Heart right ventricle (tissue), 16 donors: ENCODE measurements around the gene LUZP2. TPM values are rescaled to one million over a fixed set of nuclear protein-coding genes. Genes with fewer than 3 reads are reported as not detected.

Experiments
- ATAC-seq, 8 donors: fragments of 200-7000 bp; cut with Tn5 transposase; one replicate each; pipeline ENCODE4 v1.9.1; 2020; ENCODE audit warnings: mild to moderate bottlenecking in 8 of 8, moderate library complexity in 8 of 8, moderate number of reproducible peaks in 1 of 8
- DNase-seq, 2 donors: peaks; one replicate each; pipeline ENCODE4 v3.0.0-alpha.2; 2020
- H3K27ac ChIP-seq, 10 donors: fragments of 200-600 bp; sonication (generic) in 2 of 10; one replicate each; pipeline versions ENCODE4 v1.5.0 to v1.8.0; 2020 to 2022; ENCODE audit warnings: mild to moderate bottlenecking in 3 of 10
- H3K27me3 ChIP-seq, 7 donors: fragments of 200-600 bp; one replicate each; pipeline ENCODE4 v1.8.0; 2021 to 2022; ENCODE audit warnings: mild to moderate bottlenecking in 2 of 7
- H3K36me3 ChIP-seq, 9 donors: fragments of 200-600 bp; sonication (generic) in 1 of 9; one replicate each; pipeline versions ENCODE4 v1.5.0 to v1.8.0; 2020 to 2022; ENCODE audit warnings: mild to moderate bottlenecking in 2 of 9
- H3K4me1 ChIP-seq, 9 donors: fragments of 200-600 bp; sonication (generic) in 1 of 9; one replicate each; pipeline versions ENCODE4 v1.5.0 to v1.8.0; 2020 to 2022; ENCODE audit warnings: mild to moderate bottlenecking in 4 of 9
- H3K4me3 ChIP-seq, 10 donors: fragments of 200-600 bp; sonication (generic) in 2 of 10; one replicate each; pipeline versions ENCODE4 v1.5.0 to v1.8.0; 2020 to 2022; ENCODE audit warnings: mild to moderate bottlenecking in 7 of 10, moderate library complexity in 2 of 10
- H3K9me3 ChIP-seq, 11 donors: fragments of 200-600 bp in 10 of 11; sonication (generic) in 2 of 11; one replicate each; pipeline versions ENCODE4 v1.5.0 to v1.8.0; 2013 to 2022; ENCODE audit warnings: mild to moderate bottlenecking in 2 of 11, control low read depth in 1 of 11, moderate library complexity in 1 of 11
- CTCF ChIP-seq, 9 donors: fragments of 200-600 bp; sonication (generic) in 2 of 9; IDR thresholded peaks; one replicate each; pipeline versions ENCODE4 v1.5.0 to v1.8.0; 2021 to 2022; ENCODE audit warnings: antibody characterized with exemption in 9 of 9, mild to moderate bottlenecking in 5 of 9, moderate library complexity in 1 of 9
- WGBS, 2 donors: extraction: QIAGEN DNeasy Blood & Tissue Kit; methylation state at CpG; one replicate each; pipeline ENCODE4 v1.1.7; 2013; ENCODE audit warnings: inconsistent platforms in 1 of 2; 5-methylcytosine and 5-hydroxymethylcytosine counted together
- intact Hi-C, 10 donors: fragments of 100-400 bp; cut with DNase I; formaldehyde crosslinking; loops; one replicate each; pipeline versions ENCODE4 v1.11.1 to v1.14.2; 2022
- polyA plus RNA-seq, 2 donors: library from polyadenylated mRNA; stranded (reverse); fragments of 200-250 nt; gene quantifications; one replicate each; pipeline ENCODE4 v1.2.3, GENCODE V29; 2013
- total RNA-seq, 10 donors: library from RNA; stranded (reverse); fragmentation: NEBNext Ultra II Directional in 3 of 10; extraction: Animal tissue kit (Norgen Biotek cat#: 25700) in 3 of 10; gene quantifications; one replicate each; pipeline versions ENCODE4 v1.2.1 to v1.2.4, GENCODE V29; 2021 to 2023
- donor health status: Arrhythmogenic right ventricular cardiomyopathy.
- donor health status: ischemic (EF 13 %, LVEDD 7.1; RV severe dilation, severe dysfunction).
- donor health status: healthy with polysubstance abuse.
- donor health status: DM: no; HTN: yes; CAD: no.
- donor health status: DM: no; HTN: no; CAD: no.
- donor health status: ischemic (EF 25% LVEDD 6.9; RV normal size, moderate dysfunction).
- donor health status: ischemic (EF 25% LVEDD 5.7; RV mildly dilated, moderate dysfunction).
- donor health status: healthy.
- donor health status: DM: yes; HTN: yes; CAD: no.
- donor health status: Ischemic cardiomyopathy.
- donor health status: ischemic (EF 35%, LVEDD 5.7; RV mildly dilated, moderate dysfunction).
- donor health status: nonischemic (EF 11% LVEDD 7.7; RV severe dilation, severe dysfunction).
- donor health status: DM: yes; HTN: yes; CAD: no.
- donor health status: PGD.
- donor health status: ischemic (EF 29% LVEDD 5.4; RV normal size, mild dysfunction).
- donor health status: nonischemic (EF 23%, LVEDD 6.1; RV moderate dilation, normal function).

The LUZP2 gene
- total and polyA plus RNA-seq, 12 donors = 0.07 to 0.46 (median 0.18) TPM; not detected in 6

- Histone ChIP-seq H3K4me3 (no peak overlapping the region), H3K4me1 (no peaks in the 10 kb centered on the region), H3K9me3 (peaks cover 0 to 6% (median 0%) of the 10 kb centered on the region in 11 donors), H3K36me3 (no peaks in the 10 kb centered on the region), H3K27me3 (no peaks in the 10 kb centered on the region), H3K27ac (no peak overlapping the region)
- intact Hi-C loops = no loop called here
- DNase-seq (no peak), ATAC-seq (no peak)
- no peak for TF ChIP-seq CTCF (IDR thresholded peaks at IDR 0.05)
- 85 to 89% methylated on average over 5 of the region's 5 CpGs for WGBS, 2 donors
These were observed 138.9 kb downstream of the LUZP2 start for GRCh38 chr11:24635588-24636290.

GRCh38 chr11:24636291-24636629 is 139.4 kb downstream of the LUZP2 start:
- intact Hi-C loops = no loop called here
- no peaks in the 10 kb centered on the region for H3K4me1 ChIP-seq
- no peak for ATAC-seq
- DNase-seq = no peak
- H3K4me3 ChIP-seq = no peak overlapping the region
- TF ChIP-seq CTCF (IDR thresholded peaks at IDR 0.05) = no peak
- no peaks in the 10 kb centered on the region for H3K27me3 ChIP-seq
- H3K27ac ChIP-seq = no peak overlapping the region
- H3K36me3 ChIP-seq = no peaks in the 10 kb centered on the region
- WGBS, 2 donors = 73 to 78% methylated on average over 1 of the region's 1 CpG
- peaks cover 0 to 6% (median 0%) of the 10 kb centered on the region in 11 donors for H3K9me3 ChIP-seq

GRCh38 chr11:24637520-24637919 is 140.7 kb downstream of the LUZP2 start:
- intact Hi-C loops = no loop called here
- no peaks in the 10 kb centered on the region for H3K36me3 ChIP-seq
- no peak for TF ChIP-seq CTCF (IDR thresholded peaks at IDR 0.05)
- no peak overlapping the region for H3K4me3 ChIP-seq
- H3K27ac ChIP-seq = no peak overlapping the region
- WGBS, 2 donors = 79 to 82% methylated on average over 6 of the region's 6 CpGs
- ATAC-seq (no peak), DNase-seq (no peak)
- peaks cover 0 to 6% (median 0%) of the 10 kb centered on the region in 11 donors for H3K9me3 ChIP-seq
- H3K4me1 ChIP-seq = no peaks in the 10 kb centered on the region
- H3K27me3 ChIP-seq = no peaks in the 10 kb centered on the region

GRCh38 chr11:24642648-24643047 is 145.8 kb downstream of the LUZP2 start:
- no peak overlapping the region for H3K4me3 ChIP-seq
- no peak overlapping the region for H3K27ac ChIP-seq
- ATAC-seq (no peak), DNase-seq (no peak)
- no peaks in the 10 kb centered on the region for H3K4me1 ChIP-seq
- intact Hi-C loops = no loop called here
- H3K36me3 ChIP-seq = no peaks in the 10 kb centered on the region
- peaks cover 0 to 2% (median 0%) of the 10 kb centered on the region in 11 donors for H3K9me3 ChIP-seq
- TF ChIP-seq CTCF (IDR thresholded peaks at IDR 0.05) = no peak
- H3K27me3 ChIP-seq = no peaks in the 10 kb centered on the region
